ENCODE results near the gene PPP1R13B. TPM values are rescaled to one million over a fixed set of nuclear protein-coding genes. Genes with fewer than 3 reads are reported as not detected.

Gene PPP1R13B
- total RNA-seq, 1 experiment from 2014 or later: 10.3 TPM

DNA sequence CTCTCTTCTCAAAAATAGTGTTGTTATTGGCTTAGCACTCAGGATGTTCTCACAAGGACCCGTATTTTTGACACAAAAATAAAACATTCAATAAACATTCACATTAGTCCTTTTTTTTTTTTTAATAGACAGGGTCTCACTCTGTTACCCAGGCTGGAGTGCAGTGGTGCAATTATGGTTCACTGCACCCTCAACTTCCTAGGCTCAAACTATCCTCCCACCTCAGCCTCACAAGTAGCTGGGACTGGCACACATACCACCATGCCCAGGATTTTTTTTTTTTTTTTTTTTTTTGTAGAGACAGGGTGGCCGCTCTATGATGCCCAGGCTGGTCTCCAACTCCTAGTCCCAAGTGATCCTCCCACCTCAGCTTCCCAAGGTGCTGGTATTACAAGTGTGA is 27.0 kb downstream of the PPP1R13B start:
- Mint-ChIP-seq H3K9me3 (no peaks in the 10 kb centered on the region), H3K4me1 (peaks cover 23% of the 10 kb centered on the region), H3K27me3 (ENCODE audit: low read depth) (no peaks in the 10 kb centered on the region), H3K36me3 (no peaks in the 10 kb centered on the region), H3K4me3 (peak overlapping the region; percentile 37), H3K27ac (peak overlapping the region; percentile 90; the same call in 1 of the 2 replicates)
- CTCF ChIA-PET: interaction anchor here (0.6 to 4.3 kb wide), 15 partner anchors 9 to 274 kb away, joined by 3 to 31 read pairs (median 4); no protein-coding TSS in a partner anchor
- ATAC-seq (no peak), DNase-seq (ENCODE audit: low spot score) (no peak)
- POLR2A ChIA-PET: no interaction called here
- TF ChIP-seq, protein P1, sequence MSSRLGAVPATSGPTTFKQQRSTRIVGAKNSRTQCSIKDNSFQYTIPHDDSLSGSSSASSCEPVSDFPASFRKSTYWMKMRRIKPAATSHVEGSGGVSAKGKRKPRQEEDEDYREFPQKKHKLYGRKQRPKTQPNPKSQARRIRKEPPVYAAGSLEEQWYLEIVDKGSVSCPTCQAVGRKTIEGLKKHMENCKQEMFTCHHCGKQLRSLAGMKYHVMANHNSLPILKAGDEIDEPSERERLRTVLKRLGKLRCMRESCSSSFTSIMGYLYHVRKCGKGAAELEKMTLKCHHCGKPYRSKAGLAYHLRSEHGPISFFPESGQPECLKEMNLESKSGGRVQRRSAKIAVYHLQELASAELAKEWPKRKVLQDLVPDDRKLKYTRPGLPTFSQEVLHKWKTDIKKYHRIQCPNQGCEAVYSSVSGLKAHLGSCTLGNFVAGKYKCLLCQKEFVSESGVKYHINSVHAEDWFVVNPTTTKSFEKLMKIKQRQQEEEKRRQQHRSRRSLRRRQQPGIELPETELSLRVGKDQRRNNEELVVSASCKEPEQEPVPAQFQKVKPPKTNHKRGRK (CRISPR knock-in tag; IDR thresholded peaks at IDR 0.05; ENCODE audit: borderline replicate concordance): no peak
- no peak for TF ChIP-seq OVOL2 (CRISPR knock-in tag; IDR thresholded peaks at IDR 0.05; ENCODE audit: borderline replicate concordance)
- TF ChIP-seq, protein P2, sequence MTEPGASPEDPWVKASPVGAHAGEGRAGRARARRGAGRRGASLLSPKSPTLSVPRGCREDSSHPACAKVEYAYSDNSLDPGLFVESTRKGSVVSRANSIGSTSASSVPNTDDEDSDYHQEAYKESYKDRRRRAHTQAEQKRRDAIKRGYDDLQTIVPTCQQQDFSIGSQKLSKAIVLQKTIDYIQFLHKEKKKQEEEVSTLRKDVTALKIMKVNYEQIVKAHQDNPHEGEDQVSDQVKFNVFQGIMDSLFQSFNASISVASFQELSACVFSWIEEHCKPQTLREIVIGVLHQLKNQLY (CRISPR knock-in tag; IDR thresholded peaks at IDR 0.05): no peak
- TF ChIP-seq, protein P3, sequence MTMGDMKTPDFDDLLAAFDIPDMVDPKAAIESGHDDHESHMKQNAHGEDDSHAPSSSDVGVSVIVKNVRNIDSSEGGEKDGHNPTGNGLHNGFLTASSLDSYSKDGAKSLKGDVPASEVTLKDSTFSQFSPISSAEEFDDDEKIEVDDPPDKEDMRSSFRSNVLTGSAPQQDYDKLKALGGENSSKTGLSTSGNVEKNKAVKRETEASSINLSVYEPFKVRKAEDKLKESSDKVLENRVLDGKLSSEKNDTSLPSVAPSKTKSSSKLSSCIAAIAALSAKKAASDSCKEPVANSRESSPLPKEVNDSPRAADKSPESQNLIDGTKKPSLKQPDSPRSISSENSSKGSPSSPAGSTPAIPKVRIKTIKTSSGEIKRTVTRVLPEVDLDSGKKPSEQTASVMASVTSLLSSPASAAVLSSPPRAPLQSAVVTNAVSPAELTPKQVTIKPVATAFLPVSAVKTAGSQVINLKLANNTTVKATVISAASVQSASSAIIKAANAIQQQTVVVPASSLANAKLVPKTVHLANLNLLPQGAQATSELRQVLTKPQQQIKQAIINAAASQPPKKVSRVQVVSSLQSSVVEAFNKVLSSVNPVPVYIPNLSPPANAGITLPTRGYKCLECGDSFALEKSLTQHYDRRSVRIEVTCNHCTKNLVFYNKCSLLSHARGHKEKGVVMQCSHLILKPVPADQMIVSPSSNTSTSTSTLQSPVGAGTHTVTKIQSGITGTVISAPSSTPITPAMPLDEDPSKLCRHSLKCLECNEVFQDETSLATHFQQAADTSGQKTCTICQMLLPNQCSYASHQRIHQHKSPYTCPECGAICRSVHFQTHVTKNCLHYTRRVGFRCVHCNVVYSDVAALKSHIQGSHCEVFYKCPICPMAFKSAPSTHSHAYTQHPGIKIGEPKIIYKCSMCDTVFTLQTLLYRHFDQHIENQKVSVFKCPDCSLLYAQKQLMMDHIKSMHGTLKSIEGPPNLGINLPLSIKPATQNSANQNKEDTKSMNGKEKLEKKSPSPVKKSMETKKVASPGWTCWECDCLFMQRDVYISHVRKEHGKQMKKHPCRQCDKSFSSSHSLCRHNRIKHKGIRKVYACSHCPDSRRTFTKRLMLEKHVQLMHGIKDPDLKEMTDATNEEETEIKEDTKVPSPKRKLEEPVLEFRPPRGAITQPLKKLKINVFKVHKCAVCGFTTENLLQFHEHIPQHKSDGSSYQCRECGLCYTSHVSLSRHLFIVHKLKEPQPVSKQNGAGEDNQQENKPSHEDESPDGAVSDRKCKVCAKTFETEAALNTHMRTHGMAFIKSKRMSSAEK (CRISPR knock-in tag; IDR thresholded peaks at IDR 0.05; ENCODE audit: borderline replicate concordance): no peak
- no peak for TF ChIP-seq FOXJ3 (CRISPR knock-in tag; IDR thresholded peaks at IDR 0.05; ENCODE audit: borderline replicate concordance)
- no peak for TF ChIP-seq TEAD4 (CRISPR knock-in tag; IDR thresholded peaks at IDR 0.05)
- TF ChIP-seq, protein P4, sequence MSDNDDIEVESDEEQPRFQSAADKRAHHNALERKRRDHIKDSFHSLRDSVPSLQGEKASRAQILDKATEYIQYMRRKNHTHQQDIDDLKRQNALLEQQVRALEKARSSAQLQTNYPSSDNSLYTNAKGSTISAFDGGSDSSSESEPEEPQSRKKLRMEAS (CRISPR knock-in tag; IDR thresholded peaks at IDR 0.05): no peak
- TF ChIP-seq, protein P5, sequence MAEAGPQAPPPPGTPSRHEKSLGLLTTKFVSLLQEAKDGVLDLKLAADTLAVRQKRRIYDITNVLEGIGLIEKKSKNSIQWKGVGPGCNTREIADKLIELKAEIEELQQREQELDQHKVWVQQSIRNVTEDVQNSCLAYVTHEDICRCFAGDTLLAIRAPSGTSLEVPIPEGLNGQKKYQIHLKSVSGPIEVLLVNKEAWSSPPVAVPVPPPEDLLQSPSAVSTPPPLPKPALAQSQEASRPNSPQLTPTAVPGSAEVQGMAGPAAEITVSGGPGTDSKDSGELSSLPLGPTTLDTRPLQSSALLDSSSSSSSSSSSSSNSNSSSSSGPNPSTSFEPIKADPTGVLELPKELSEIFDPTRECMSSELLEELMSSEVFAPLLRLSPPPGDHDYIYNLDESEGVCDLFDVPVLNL (CRISPR knock-in tag; IDR thresholded peaks at IDR 0.05; ENCODE audit: borderline replicate concordance, low read depth): no peak
- TF ChIP-seq, protein P6, sequence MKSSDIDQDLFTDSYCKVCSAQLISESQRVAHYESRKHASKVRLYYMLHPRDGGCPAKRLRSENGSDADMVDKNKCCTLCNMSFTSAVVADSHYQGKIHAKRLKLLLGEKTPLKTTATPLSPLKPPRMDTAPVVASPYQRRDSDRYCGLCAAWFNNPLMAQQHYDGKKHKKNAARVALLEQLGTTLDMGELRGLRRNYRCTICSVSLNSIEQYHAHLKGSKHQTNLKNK (CRISPR knock-in tag; IDR thresholded peaks at IDR 0.05): no peak
- no peak for TF ChIP-seq NR3C1 (CRISPR knock-in tag; conservative IDR thresholded peaks at IDR 0.05; ENCODE audit: low read depth)
- no peak for TF ChIP-seq JAZF1 (CRISPR knock-in tag; IDR thresholded peaks at IDR 0.05)
- no peak for TF ChIP-seq TCF7 (CRISPR knock-in tag; IDR thresholded peaks at IDR 0.05; ENCODE audit: low read depth)
- TF ChIP-seq IRF2 (CRISPR knock-in tag; IDR thresholded peaks at IDR 0.05; ENCODE audit: borderline replicate concordance, low read depth): no peak
- TF ChIP-seq GTF2I (CRISPR knock-in tag; conservative IDR thresholded peaks at IDR 0.05): no peak
- no peak for TF ChIP-seq ZBTB21 (CRISPR knock-in tag; IDR thresholded peaks at IDR 0.05; ENCODE audit: borderline replicate concordance)
- no peak for TF ChIP-seq ETV6 (CRISPR knock-in tag; IDR thresholded peaks at IDR 0.05)
- TF ChIP-seq NFE2L1 (CRISPR knock-in tag; IDR thresholded peaks at IDR 0.05): no peak
- no peak for TF ChIP-seq ZNF219 (CRISPR knock-in tag; IDR thresholded peaks at IDR 0.05; ENCODE audit: borderline replicate concordance)
- TF ChIP-seq, protein P7, sequence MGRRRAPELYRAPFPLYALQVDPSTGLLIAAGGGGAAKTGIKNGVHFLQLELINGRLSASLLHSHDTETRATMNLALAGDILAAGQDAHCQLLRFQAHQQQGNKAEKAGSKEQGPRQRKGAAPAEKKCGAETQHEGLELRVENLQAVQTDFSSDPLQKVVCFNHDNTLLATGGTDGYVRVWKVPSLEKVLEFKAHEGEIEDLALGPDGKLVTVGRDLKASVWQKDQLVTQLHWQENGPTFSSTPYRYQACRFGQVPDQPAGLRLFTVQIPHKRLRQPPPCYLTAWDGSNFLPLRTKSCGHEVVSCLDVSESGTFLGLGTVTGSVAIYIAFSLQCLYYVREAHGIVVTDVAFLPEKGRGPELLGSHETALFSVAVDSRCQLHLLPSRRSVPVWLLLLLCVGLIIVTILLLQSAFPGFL (CRISPR knock-in tag; IDR thresholded peaks at IDR 0.05; ENCODE audit: borderline replicate concordance): no peak
- TF ChIP-seq CREB1 (CRISPR knock-in tag; IDR thresholded peaks at IDR 0.05): no peak

Measured in WTC11 (cell line).